Measurements from ENCODE around the gene MOV10. TPM values are rescaled to one million over a fixed set of nuclear protein-coding genes. Genes with fewer than 3 reads are reported as not detected.

Gene MOV10
- total and polyA plus RNA-seq, 9 of the 15 experiments (the other 6 are each of a cell fraction or from before 2014, with no cell fraction given), result 16.7 to 105 (median 49.5) TPM

- TF ChIP-seq HDAC6 (IDR thresholded peaks at IDR 0.05; ENCODE audit: low read depth, low read length) (peak; percentile 29; the same call in 1 of the 2 replicates), EHMT2 (IDR thresholded peaks at IDR 0.05) (no peak), BCOR (IDR thresholded peaks at IDR 0.05) (no peak), MEF2A (IDR thresholded peaks at IDR 0.05; ENCODE audit: control insufficient read depth, low read depth, low read length) (no peak), ZNF589 (CRISPR knock-in tag; IDR thresholded peaks at IDR 0.05; ENCODE audit: low read depth) (no peak), ZNF507 (tag; conservative IDR thresholded peaks at IDR 0.05) (no peak), SNAPC5 (CRISPR knock-in tag; IDR thresholded peaks at IDR 0.05) (no peak), TCFL5 (CRISPR knock-in tag; conservative IDR thresholded peaks at IDR 0.05) (no peak), RNF219 (CRISPR knock-in tag; IDR thresholded peaks at IDR 0.05) (no peak), KDM1A (IDR thresholded peaks at IDR 0.05) (no peak), MCM3 (IDR thresholded peaks at IDR 0.05) (no peak), SAP30 (IDR thresholded peaks at IDR 0.05; ENCODE audit: borderline replicate concordance, insufficient read depth, low read depth, low read length, poor library complexity, severe bottlenecking) (peak; percentile 36), PTRF (tag; IDR thresholded peaks at IDR 0.05) (no peak), ZNF212 (CRISPR knock-in tag; IDR thresholded peaks at IDR 0.05) (no peak), MEF2D (tag; conservative IDR thresholded peaks at IDR 0.05; ENCODE audit: low read depth) (no peak), SREBF2 (CRISPR knock-in tag; IDR thresholded peaks at IDR 0.05) (no peak), AFF1 (IDR thresholded peaks at IDR 0.05; ENCODE audit: low read depth in 1 of 2, partially characterized antibody in 2 of 2) (no peak), EP300 (IDR thresholded peaks at IDR 0.05; ENCODE audit: low read length) (no peak), SP2 (IDR thresholded peaks at IDR 0.05; ENCODE audit: extremely low read depth, low read depth, low read length, poor library complexity, severe bottlenecking) (no peak), CBFA2T2 (conservative IDR thresholded peaks at IDR 0.05) (no peak)
These were observed 40.1 kb downstream of the MOV10 start (continued) for GRCh38 chr1:112714313-112715263.
